Naive thymus-derived CD8-positive, alpha-beta T cell (primary cell): ENCODE results near the gene F12. TPM values are rescaled to one million over a fixed set of nuclear protein-coding genes. Genes with fewer than 3 reads are reported as not detected.

Experiments
- ATAC-seq, 2 donors: fragments of 150-1000 bp; cut with Tn5 transposase in 1 of 2; sonication (Bioruptor Pico), chemical (Tn5 transposase) in 1 of 2; 1 replicate in 1 of 2; 2 replicates in 1 of 2; pipeline ENCODE4 v1.10.0; 2021; ENCODE audit warnings: mild to moderate bottlenecking in 2 of 2, moderate library complexity in 2 of 2
- POLR2A ChIA-PET: fragments of 350-600 bp; sonication (Branson Sonifier 250); formaldehyde crosslinking; loops from one replicate; lab custom pipeline; 2021; ENCODE audit warnings: antibody characterized with exemption; lab: Charles Lee
- DNase-seq, 10 donors: peaks; one replicate each; pipeline versions ENCODE4 v3.0.0 to v3.0.0-alpha.2; 2020 to 2022
- H3K27ac Mint-ChIP-seq, 10 donors: one replicate each; pipeline ENCODE4 v1.8.0; 2020 to 2022; ENCODE audit warnings: mild to moderate bottlenecking in 10 of 10, mixed read lengths in 10 of 10, moderate library complexity in 4 of 10, inconsistent platforms in 1 of 10
- H3K27me3 Mint-ChIP-seq, 5 donors: one replicate each; pipeline ENCODE4 v1.8.0; 2021 to 2022; ENCODE audit warnings: mixed read lengths in 5 of 5
- H3K36me3 Mint-ChIP-seq, 3 donors: one replicate each; pipeline ENCODE4 v1.8.0; 2020 to 2022; ENCODE audit warnings: mixed read lengths in 3 of 3, mild to moderate bottlenecking in 2 of 3, inconsistent platforms in 1 of 3
- H3K4me1 Mint-ChIP-seq, 4 donors: one replicate each; pipeline ENCODE4 v1.8.0; 2021 to 2022; ENCODE audit warnings: mixed read lengths in 4 of 4
- H3K4me3 Mint-ChIP-seq, 10 donors: one replicate each; pipeline ENCODE4 v1.8.0; 2020 to 2022; ENCODE audit warnings: mild to moderate bottlenecking in 10 of 10, mixed read lengths in 10 of 10, moderate library complexity in 6 of 10, inconsistent platforms in 1 of 10
- H3K9me3 Mint-ChIP-seq, 9 donors: one replicate each; pipeline ENCODE4 v1.8.0; 2020 to 2022; ENCODE audit warnings: mixed read lengths in 9 of 9, mild to moderate bottlenecking in 3 of 9, inconsistent platforms in 1 of 9, moderate library complexity in 1 of 9
- polyA plus RNA-seq, 3 donors: library from polyadenylated mRNA; unstranded; fragments of 300-500 nt; fragmentation: Illumina TruSeq; gene quantifications; one replicate each; pipeline ENCODE4 v1.2.3, GENCODE V29; 2021
- total RNA-seq, 8 experiments: library from RNA in 2 of 8; stranded (reverse) in 2 of 8; gene quantifications; one replicate each; pipeline ENCODE4 v1.2.3 and lab custom pipeline; 2021 to 2026

Gene F12
- total and polyA plus RNA-seq, 5 experiments from 2014 or later = 0.21 to 0.26 (median 0.25) TPM; not detected in 2

DNA sequence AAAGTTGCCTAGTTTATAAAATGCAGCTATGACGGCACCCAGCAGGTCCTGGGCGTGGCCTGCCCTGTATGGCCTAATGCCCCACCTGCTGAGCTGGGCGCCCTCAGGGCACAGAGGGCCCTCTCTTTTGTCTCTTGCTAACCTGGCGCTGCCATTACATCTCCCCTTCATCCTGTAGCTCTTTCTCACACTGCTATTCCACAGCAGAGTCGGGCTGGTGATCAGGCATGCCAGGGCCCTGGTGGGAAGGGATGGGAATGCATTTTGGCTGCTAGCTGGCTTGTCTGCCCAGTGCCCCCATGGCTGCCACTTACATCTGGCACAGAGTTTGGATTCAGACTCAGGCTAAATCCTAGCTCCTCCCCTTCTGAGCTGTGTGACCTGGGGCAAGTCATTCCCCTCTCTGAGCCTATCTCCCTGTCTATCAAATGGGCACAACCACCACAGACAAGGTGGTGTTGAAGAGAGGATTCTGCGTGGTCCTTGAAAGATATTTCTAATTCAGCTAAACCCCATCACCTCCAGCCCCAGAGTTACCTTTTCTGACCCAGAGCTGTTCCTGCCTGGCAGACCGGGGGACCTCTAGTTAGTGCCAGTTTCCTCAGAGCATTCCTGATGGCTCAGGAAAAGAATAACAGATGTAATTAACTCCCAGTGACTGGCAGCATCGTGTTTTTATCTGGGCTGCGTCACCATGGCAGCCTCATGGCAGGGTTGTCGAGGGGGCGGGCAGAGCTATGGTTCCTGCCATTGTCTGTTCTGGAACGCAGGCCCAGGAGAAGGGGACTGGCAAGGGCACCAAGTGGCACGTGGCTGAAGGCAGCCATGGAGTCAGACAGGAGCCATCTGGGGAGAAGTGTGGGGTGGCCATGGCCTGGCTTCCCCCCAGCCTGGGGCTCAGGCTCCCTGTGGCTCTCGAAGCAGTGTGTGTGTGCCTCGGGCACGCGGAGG, 43.6 kb upstream of the F12 start:
- ATAC-seq (no peak), DNase-seq (no peak)
- Mint-ChIP-seq H3K36me3 (peaks cover 0 to 3% (median 0%) of the 10 kb centered on the region in 3 donors), H3K4me3 (peak overlapping the region; percentile 18 to 89 (median 79)), H3K27ac (peak overlapping the region in 9 of 10 donors; percentile 61 to 98 (median 70)), H3K27me3 (no peaks in the 10 kb centered on the region), H3K9me3 (no peaks in the 10 kb centered on the region), H3K4me1 (peaks cover 21 to 51% (median 38%) of the 10 kb centered on the region in 4 donors)
- POLR2A ChIA-PET = interaction anchor here (0.8 to 25.4 kb wide), 8 partner anchors 9 to 83 kb away, joined by 3 to 1530 read pairs (median 4); partner anchors contain the start of genes F12, GRK6 and PRR7

DNA sequence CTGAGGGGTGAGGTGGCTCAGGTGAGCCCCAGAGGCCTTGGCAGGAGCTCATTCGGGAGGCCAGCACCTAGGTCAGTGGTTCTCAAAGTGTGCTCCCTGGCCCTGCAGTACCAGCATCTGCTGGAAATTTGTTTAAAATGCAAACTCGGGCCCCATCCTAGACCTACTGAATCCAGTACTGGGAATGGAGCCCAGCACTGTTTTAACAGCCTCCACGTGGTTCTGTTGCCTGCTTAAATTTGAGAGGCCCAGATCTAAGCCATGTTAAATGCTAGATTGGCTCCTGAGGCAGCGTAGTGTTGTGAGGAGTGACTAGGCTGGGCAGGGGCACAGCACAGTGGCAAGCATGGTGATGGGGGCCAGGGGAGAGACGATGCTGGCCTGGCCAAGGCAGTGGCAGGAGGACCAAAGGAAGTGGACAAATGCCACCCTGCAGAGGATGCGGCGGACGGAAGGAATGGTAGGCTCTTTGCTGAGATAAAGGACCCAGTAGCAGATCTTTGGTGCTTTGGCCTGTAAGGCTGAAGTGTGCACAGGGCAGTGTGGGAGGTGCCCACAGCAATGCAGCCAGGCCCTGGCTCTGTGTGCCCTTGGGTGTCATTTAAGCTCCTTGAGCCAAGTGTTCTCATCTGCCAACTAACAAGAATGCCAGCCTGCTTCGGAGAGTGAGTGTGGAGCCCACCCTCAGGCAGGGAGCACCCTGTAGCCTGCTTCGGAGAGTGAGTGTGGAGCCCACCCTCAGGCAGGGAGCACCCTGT, 41.5 kb upstream of the F12 start:
- peak overlapping the region in 2 of 10 donors; percentile 16 to 47 for H3K4me3 Mint-ChIP-seq
- DNase-seq = no peak
- ATAC-seq = no peak
- POLR2A ChIA-PET = interaction anchor here (1.6 to 25.4 kb wide), 3 partner anchors 33 to 61 kb away, joined by 4 to 1530 read pairs (median 44); partner anchors contain the start of genes F12 and GRK6
- H3K9me3 Mint-ChIP-seq = no peaks in the 10 kb centered on the region
- no peaks in the 10 kb centered on the region for H3K27me3 Mint-ChIP-seq
- peak overlapping the region in 5 of 10 donors; percentile 29 to 87 (median 68) for H3K27ac Mint-ChIP-seq
- H3K4me1 Mint-ChIP-seq = peaks cover 23 to 51% (median 41%) of the 10 kb centered on the region in 4 donors
- H3K36me3 Mint-ChIP-seq = no peaks in the 10 kb centered on the region

DNA sequence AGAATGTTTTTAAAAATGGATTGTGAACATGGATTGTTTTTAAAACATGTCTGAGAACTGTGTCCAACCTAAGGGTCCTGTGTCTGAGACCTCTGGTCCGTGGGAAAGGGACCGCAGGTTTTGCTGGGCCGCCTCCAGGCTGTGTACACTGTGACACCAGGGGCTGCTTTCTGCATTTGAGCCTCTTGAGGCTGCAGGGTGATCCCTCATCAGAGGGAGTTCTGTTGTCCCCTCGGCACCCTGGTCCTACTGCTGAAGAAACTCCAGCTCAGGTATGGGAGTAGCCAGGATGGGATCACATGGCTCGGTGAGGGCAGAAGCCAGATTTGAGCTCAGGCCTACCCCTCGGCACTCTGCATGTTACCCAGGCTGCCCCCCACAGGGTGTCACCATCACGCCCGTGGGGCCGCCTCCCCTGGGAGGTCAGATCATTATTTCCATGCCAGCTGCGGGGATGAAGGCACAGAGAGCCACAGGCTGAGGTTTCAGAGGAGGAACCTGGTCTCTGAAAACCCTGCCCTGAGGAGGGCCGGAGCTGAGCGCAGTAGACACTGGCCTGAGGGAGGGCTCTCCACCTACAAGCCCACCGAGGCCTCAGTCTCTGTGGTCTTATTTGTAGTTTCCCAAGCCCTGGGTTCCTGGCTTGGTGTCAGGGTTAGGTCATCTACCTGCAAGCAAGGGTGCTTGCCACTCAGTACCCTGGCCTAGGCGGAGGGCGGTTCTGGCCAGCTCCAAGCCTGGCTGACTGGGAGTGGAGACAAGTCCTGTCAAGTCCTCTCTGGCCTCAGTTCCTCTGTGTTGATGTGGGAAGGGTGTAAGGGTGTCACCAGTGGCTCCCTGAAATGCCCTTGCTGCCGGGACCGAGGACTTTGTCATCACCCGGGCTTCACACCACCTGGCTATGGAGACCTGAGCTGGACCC, 40.0 kb upstream of the F12 start:
- Mint-ChIP-seq H3K27me3 (no peaks in the 10 kb centered on the region), H3K36me3 (no peaks in the 10 kb centered on the region), H3K9me3 (no peaks in the 10 kb centered on the region), H3K4me3 (peak overlapping the region in 3 of 10 donors; percentile 7 to 37 (median 24)), H3K27ac (peak overlapping the region in 4 of 10 donors; percentile 14 to 82 (median 20)), H3K4me1 (peaks cover 32 to 65% (median 55%) of the 10 kb centered on the region in 4 donors)
- ATAC-seq = no peak
- no peak for DNase-seq
- POLR2A ChIA-PET = interaction anchor here (0.9 to 25.4 kb wide), 4 partner anchors 12 to 76 kb away, joined by 3 to 1530 read pairs (median 37); partner anchors contain the start of genes F12 and GRK6

DNA sequence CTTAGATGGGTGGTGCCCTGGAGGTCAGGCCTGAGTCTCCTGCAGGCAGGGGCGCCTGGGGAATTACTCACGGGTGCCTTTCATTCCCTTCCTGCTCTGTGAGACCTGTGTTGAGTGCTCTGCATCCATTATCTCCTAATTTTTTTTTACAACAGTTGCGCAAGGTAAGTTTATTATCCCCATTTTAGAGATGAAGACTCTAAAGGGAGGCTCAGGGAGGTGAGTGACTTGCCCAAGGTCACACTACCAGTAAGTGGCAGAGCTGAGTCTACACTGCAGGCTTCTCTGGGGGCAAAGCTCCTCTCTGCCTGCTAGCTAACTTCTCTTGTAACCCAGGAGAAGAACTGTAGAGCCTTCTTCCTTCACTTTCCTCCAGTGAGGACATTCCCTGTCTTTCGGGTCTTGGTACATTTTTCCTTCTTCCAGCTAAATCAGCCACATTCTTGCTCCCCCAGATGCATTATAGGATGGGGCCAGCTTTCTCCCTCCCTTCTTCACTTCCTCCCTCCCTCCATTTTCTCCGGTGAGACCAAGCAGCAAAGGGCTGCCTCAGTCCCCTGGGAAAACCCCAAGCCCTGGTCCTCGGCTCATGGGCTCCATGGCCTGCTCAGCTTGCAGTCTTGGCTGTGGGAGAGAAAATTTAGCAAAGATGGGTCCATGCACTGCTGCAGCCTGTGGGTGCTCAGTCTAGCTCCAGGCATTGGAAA, 39.0 kb upstream of the F12 start:
- Mint-ChIP-seq H3K27ac (peak overlapping the region; percentile 70 to 93 (median 83)), H3K9me3 (no peaks in the 10 kb centered on the region), H3K4me3 (peak overlapping the region; percentile 37 to 83 (median 77)), H3K27me3 (no peaks in the 10 kb centered on the region), H3K36me3 (no peaks in the 10 kb centered on the region), H3K4me1 (peaks cover 30 to 65% (median 55%) of the 10 kb centered on the region in 4 donors)
- DNase-seq (no peak), ATAC-seq (no peak)
- POLR2A ChIA-PET = interaction anchor here (0.6 to 25.4 kb wide), 10 partner anchors 6 to 913 kb away, joined by 3 to 1530 read pairs (median 4); partner anchors contain the start of genes DDX41, F12 and GRK6

DNA sequence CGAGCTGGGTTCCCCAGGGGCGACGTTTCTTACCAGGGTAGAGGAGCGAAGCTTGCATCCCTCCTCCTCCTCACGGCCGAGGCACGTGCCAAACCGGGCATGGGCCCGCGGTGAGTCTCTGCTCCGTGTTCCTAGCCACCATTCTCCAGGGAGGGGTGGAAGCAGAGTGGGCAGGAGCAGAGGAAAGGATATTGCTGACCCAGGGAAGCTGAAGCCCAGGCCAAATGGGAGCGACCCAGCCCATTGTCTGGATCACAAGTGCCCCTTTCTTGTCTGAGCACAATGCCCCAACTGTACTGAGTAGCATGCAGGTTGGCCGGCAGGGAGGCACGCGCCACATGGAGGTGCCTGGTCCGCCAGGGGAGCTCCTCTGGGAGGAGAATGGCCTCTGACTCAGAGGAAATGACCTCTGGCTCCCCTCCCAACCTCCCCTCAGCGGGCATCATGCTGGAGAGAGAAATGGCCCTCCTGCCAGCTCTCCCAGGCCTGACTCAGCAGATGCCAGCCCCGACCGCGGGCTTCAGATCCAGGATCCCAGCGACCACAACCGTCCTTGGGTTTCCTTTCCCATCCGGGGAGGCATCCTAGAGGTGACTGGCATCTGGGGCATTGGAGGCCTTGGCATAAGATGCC, 38.4 kb upstream of the F12 start:
- Mint-ChIP-seq H3K4me1 (peaks cover 27 to 58% (median 51%) of the 10 kb centered on the region in 4 donors), H3K9me3 (no peaks in the 10 kb centered on the region), H3K36me3 (peaks cover 0 to 1% (median 0%) of the 10 kb centered on the region in 3 donors), H3K4me3 (peak overlapping the region; percentile 37 to 83 (median 70)), H3K27ac (peak overlapping the region; percentile 66 to 93 (median 83)), H3K27me3 (no peaks in the 10 kb centered on the region)
- peak; percentile 2 to 9 for ATAC-seq
- POLR2A ChIA-PET = interaction anchor here (0.6 to 25.4 kb wide), 11 partner anchors 7 to 120 kb away, joined by 3 to 1530 read pairs (median 4); partner anchors contain the start of genes DDX41, F12 and GRK6
- DNase-seq = peak in 1 of 10 donors; percentile 29

DNA sequence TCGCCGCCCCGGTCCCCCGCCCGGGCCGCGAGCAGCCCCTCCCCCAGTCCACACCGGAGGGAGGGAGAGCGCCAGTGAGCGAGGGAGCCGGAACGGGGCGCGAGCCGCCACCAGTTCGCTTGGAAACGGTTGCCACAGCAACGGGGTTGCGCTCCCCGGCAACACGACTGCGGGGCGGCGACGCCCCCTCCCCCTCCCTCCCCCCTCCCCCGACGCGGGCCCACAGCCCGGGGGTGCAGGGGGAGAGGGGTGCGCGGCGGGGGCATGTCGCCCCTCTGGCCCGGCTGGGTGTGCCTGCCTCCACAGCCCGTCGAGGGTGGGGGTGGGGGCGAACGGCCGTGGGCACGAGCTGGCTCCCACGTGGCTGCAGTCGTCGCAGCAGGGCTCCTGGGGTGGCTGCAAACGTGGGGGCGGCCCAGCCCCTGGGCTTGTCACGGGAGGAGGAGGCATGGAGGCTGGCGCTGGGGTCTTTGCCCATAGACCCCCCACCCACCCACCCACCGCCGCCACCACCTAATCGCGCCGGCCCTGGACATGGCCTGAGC, 37.8 kb upstream of the F12 start:
- peak; percentile 60 to 92 (median 80) for DNase-seq
- Mint-ChIP-seq H3K27me3 (no peaks in the 10 kb centered on the region), H3K36me3 (peaks cover 0 to 7% (median 0%) of the 10 kb centered on the region in 3 donors), H3K4me1 (peaks cover 28 to 62% (median 50%) of the 10 kb centered on the region in 4 donors), H3K4me3 (peak overlapping the region in 7 of 10 donors; percentile 41 to 82 (median 62)), H3K9me3 (no peaks in the 10 kb centered on the region), H3K27ac (peak overlapping the region in 2 of 10 donors; percentile 85 to 86)
- peak; percentile 43 to 55 for ATAC-seq
- POLR2A ChIA-PET = interaction anchor here (0.6 to 25.4 kb wide), 12 partner anchors 7 to 119 kb away, joined by 3 to 1530 read pairs (median 4); partner anchors contain the start of genes DDX41, F12 and GRK6

DNA sequence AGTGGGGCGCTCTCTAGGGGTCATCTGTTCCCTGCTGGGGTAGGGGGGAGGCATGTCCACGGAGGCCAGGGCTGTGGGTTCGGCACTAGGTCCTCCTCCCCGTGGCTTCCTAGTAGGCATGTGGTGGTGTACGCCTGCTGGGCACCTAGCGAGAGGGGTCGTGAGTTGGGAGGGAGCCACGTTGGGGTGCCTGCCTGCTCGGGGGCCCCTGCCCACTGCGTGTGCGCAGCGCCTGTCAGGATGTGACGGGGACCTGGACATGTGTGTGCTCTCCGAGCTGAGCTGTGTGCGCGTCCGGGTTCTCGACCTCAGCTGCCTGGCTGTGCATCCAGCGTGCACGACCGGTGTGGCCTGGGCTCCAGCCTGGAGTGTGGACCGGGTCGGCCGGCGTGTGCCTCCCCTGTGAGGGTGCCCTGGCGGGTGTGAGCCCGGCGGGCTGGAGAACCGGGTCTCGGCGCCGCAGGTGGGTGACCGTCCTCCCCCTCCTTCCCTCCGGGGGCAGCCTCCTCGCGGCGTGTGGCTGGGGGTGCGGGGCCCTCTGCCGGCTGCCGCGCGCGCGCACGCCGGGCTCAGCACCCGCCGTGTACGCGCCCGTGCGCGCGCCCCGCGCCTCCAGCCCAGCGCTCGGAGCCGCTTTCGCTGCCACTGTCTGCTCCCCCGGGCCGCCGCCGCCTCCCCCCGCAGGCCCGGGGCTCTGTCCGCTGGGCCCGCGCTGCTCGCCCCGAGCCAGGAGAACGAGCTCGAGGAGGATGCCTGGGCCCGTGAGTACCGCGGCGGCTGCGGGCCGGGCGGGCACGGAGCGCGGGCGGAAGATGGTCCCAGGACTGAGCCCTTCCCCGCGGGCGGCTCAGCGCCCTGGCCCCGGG, 37.1 kb upstream of the F12 start, which contains the start of gene PRR7:
Gene PRR7, plus strand, starts transcription at position 615 of the 866 bp plus-strand sequence. CDS start 8,254 bp downstream, outside the sequence.
- peak; percentile 49 to 53 for ATAC-seq
- Mint-ChIP-seq H3K4me1 (peaks cover 28 to 60% (median 48%) of the 10 kb centered on the region in 4 donors), H3K4me3 (peak within 1 kb of the TSS; percentile 76 to 89 (median 82)), H3K27me3 (no peaks in the 10 kb centered on the region), H3K27ac (peak within 1 kb of the TSS; percentile 91 to 98 (median 96)), H3K9me3 (no peaks in the 10 kb centered on the region), H3K36me3 (peaks cover 0 to 14% (median 0%) of the 10 kb centered on the region in 3 donors)
- POLR2A ChIA-PET = interaction anchor here (0.6 to 25.4 kb wide), 13 partner anchors 8 to 758 kb away, joined by 3 to 1530 read pairs (median 3); partner anchors contain the start of genes F12, GRK6 and HNRNPAB
- peak; percentile 60 to 86 (median 78) for DNase-seq

DNA sequence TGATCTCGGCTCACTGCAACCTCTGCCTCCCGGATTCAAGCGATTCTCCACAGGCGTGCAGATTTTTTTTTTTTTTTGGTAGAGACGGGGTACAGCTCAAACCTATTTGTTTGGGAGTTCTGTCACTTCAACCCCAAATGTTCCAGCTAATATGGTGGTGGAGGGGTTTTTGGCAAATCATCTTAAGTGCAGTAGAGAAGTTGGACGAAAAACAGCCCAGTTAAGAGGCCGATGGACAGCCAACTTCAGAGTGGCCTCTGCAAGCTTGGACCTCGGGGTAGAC, 36.5 kb upstream of the F12 start:
- H3K27ac Mint-ChIP-seq = peak overlapping the region; percentile 91 to 98 (median 96)

More for the DNA sequence above, 36.5 kb upstream of the F12 start:
- ATAC-seq (no peak), DNase-seq (peak in 1 of 10 donors; percentile 20)
- Mint-ChIP-seq H3K4me3 (peak overlapping the region; percentile 76 to 89 (median 82)), H3K36me3 (peaks cover 0 to 17% (median 0%) of the 10 kb centered on the region in 3 donors), H3K4me1 (peaks cover 30 to 61% (median 48%) of the 10 kb centered on the region in 4 donors), H3K9me3 (no peaks in the 10 kb centered on the region), H3K27me3 (no peaks in the 10 kb centered on the region)
- POLR2A ChIA-PET = interaction anchor here (0.6 to 25.4 kb wide), 10 partner anchors 9 to 758 kb away, joined by 3 to 1530 read pairs (median 4); partner anchors contain the start of genes F12, GRK6 and HNRNPAB
